Upper lobe of right lung (tissue), 1 donor: ENCODE measurements around the gene GRIA1. TPM values are rescaled to one million over a fixed set of nuclear protein-coding genes. Genes with fewer than 3 reads are reported as not detected.

Source experiments
- ATAC-seq: fragments of 200-7000 bp; cut with Tn5 transposase; one replicate; pipeline ENCODE4 v1.9.1; 2020; ENCODE audit warnings: mild to moderate bottlenecking, moderate library complexity
- DNase-seq: peaks from one replicate; pipeline ENCODE4 v3.0.0-alpha.2; 2020
- H3K27ac ChIP-seq: fragments of 200-600 bp; one replicate; pipeline ENCODE4 v1.8.0; 2022
- H3K27me3 ChIP-seq: fragments of 200-600 bp; one replicate; pipeline ENCODE4 v1.8.0; 2022; ENCODE audit warnings: mild to moderate bottlenecking
- H3K36me3 ChIP-seq: fragments of 200-600 bp; one replicate; pipeline ENCODE4 v1.8.0; 2022
- H3K4me1 ChIP-seq: fragments of 200-600 bp; one replicate; pipeline ENCODE4 v1.8.0; 2022
- H3K4me3 ChIP-seq: fragments of 200-600 bp; one replicate; pipeline ENCODE4 v1.8.0; 2022; ENCODE audit warnings: mild to moderate bottlenecking
- H3K9me3 ChIP-seq: fragments of 200-600 bp; one replicate; pipeline ENCODE4 v1.8.0; 2022
- CTCF ChIP-seq: fragments of 200-600 bp; IDR thresholded peaks from one replicate; pipeline ENCODE4 v1.8.0; 2022; ENCODE audit warnings: antibody characterized with exemption
- intact Hi-C: fragments of 100-400 bp; cut with DNase I; formaldehyde crosslinking; loops from one replicate; pipeline ENCODE4 v1.11.0; 2022
- total RNA-seq: library from RNA; stranded (reverse); fragmentation: NEBNext Ultra II Directional; extraction: Animal tissue kit (Norgen Biotek cat#: 25700); gene quantifications from one replicate; pipeline ENCODE4 v1.2.1, GENCODE V29; 2021
- donor health status: DM: no; HTN: yes; CAD: no; lungs with severe emphysema.

Gene GRIA1
- total RNA-seq, 1 donor from 2014 or later: 21.9 TPM

- TF ChIP-seq CTCF: peak; percentile 20
- intact Hi-C loops: no loop called here
- Histone ChIP-seq H3K9me3 (no peaks in the 10 kb centered on the region), H3K4me3 (no peak overlapping the region), H3K36me3 (no peaks in the 10 kb centered on the region), H3K27ac (no peak overlapping the region), H3K4me1 (no peaks in the 10 kb centered on the region), H3K27me3 (no peaks in the 10 kb centered on the region)
- no peak for ATAC-seq
- DNase-seq: no peak
Measured at GRCh38 chr5:153816870-153817269, 326.4 kb downstream of the GRIA1 start.

GRCh38 chr5:153818626-153819025, 328.2 kb downstream of the GRIA1 start:
- Histone ChIP-seq H3K4me1 (no peaks in the 10 kb centered on the region), H3K36me3 (no peaks in the 10 kb centered on the region), H3K4me3 (no peak overlapping the region), H3K27me3 (no peaks in the 10 kb centered on the region), H3K27ac (no peak overlapping the region), H3K9me3 (no peaks in the 10 kb centered on the region)
- DNase-seq (no peak), ATAC-seq (no peak)
- intact Hi-C loops: no loop called here
- no peak for TF ChIP-seq CTCF

GRCh38 chr5:153823036-153823435, 332.6 kb downstream of the GRIA1 start:
- Histone ChIP-seq H3K27ac (no peak overlapping the region), H3K4me3 (no peak overlapping the region), H3K4me1 (no peaks in the 10 kb centered on the region), H3K36me3 (no peaks in the 10 kb centered on the region), H3K9me3 (no peaks in the 10 kb centered on the region), H3K27me3 (no peaks in the 10 kb centered on the region)
- intact Hi-C loops: no loop called here
- DNase-seq: no peak
- no peak for TF ChIP-seq CTCF
- ATAC-seq: no peak

- H3K27ac ChIP-seq: no peak overlapping the region
- no peaks in the 10 kb centered on the region for H3K4me1 ChIP-seq
- no peak for TF ChIP-seq CTCF
- no peak overlapping the region for H3K4me3 ChIP-seq
- no peaks in the 10 kb centered on the region for H3K36me3 ChIP-seq
- H3K9me3 ChIP-seq: no peaks in the 10 kb centered on the region
- no peaks in the 10 kb centered on the region for H3K27me3 ChIP-seq
- ATAC-seq: no peak
- no peak for DNase-seq
- intact Hi-C loops: no loop called here
Measured at GRCh38 chr5:153824909-153825308, 334.4 kb downstream of the GRIA1 start.

GRCh38 chr5:153827397-153827796, 336.9 kb downstream of the GRIA1 start:
- Histone ChIP-seq H3K36me3 (no peaks in the 10 kb centered on the region), H3K27me3 (no peaks in the 10 kb centered on the region), H3K9me3 (no peaks in the 10 kb centered on the region), H3K27ac (no peak overlapping the region), H3K4me1 (no peaks in the 10 kb centered on the region), H3K4me3 (no peak overlapping the region)
- ATAC-seq (no peak), DNase-seq (no peak)
- no peak for TF ChIP-seq CTCF
- intact Hi-C loops: no loop called here

GRCh38 chr5:153829510-153830065, 339.1 kb downstream of the GRIA1 start:
- no peaks in the 10 kb centered on the region for H3K4me1 ChIP-seq
- DNase-seq: no peak
- H3K36me3 ChIP-seq: no peaks in the 10 kb centered on the region
- no peak for ATAC-seq
- no peak for TF ChIP-seq CTCF
- no peak overlapping the region for H3K4me3 ChIP-seq
- H3K27ac ChIP-seq: no peak overlapping the region
- H3K9me3 ChIP-seq: no peaks in the 10 kb centered on the region
- intact Hi-C loops: no loop called here
- no peaks in the 10 kb centered on the region for H3K27me3 ChIP-seq
